Panc1 (cell line): ENCODE results near the gene MAGIX. TPM values are rescaled to one million over a fixed set of nuclear protein-coding genes. Genes with fewer than 3 reads are reported as not detected.

Source experiments
- ATAC-seq: fragments of 200-7000 bp; cut with Tn5 transposase; 2 replicates; pipeline ENCODE4 v1.9.1; 2020; ENCODE audit warnings: mild to moderate bottlenecking, moderate library complexity
- BruUV-seq: library from RNA; stranded (reverse); fragments of 400-500 nt; replicated peaks from 2 replicates; lab custom pipeline; 2021; lab: Mats Ljungman, UMichigan
- CTCF ChIA-PET: fragments of 300-600 bp; sonication (Branson Sonifier 250); formaldehyde crosslinking; loops from one replicate; lab custom pipeline; 2022; ENCODE audit warnings: antibody characterized with exemption; lab: Charles Lee
- POLR2A ChIA-PET: fragments of 300-600 bp; sonication (Branson Sonifier 250); formaldehyde crosslinking; loops from one replicate; lab custom pipeline; 2022; ENCODE audit warnings: antibody characterized with exemption; lab: Charles Lee
- DNase-seq: peaks from one replicate; pipeline ENCODE4 v3.0.0-alpha.2; 2010; ENCODE audit warnings: low read depth, low spot score
- H3K27ac ChIP-seq: 2 replicates; pipeline ENCODE4 v1.5.1; 2011; ENCODE audit warnings: mild to moderate bottlenecking, low read length, inconsistent platforms
- H3K27me3 ChIP-seq: fragments of 200-500 bp; sonication (Bioruptor generic); 2 replicates; pipeline ENCODE4 v1.6.0; 2014; ENCODE audit warnings: low read length, inconsistent platforms; ENCODE audit not compliant: control insufficient read depth, insufficient read depth
- H3K36me3 ChIP-seq: fragments of 200-500 bp; sonication (Bioruptor generic); 2 replicates; pipeline ENCODE4 v1.5.1; 2014; ENCODE audit warnings: inconsistent platforms, mild to moderate bottlenecking, low read length, moderate library complexity; ENCODE audit not compliant: control insufficient read depth, insufficient read depth
- H3K4me1 ChIP-seq: 2 replicates; pipeline ENCODE4 v1.5.1; 2011; ENCODE audit warnings: inconsistent platforms, mild to moderate bottlenecking, low read length, moderate library complexity; ENCODE audit not compliant: control insufficient read depth, insufficient read depth
- H3K4me3 ChIP-seq, 2 experiments: 2 replicates each; pipeline ENCODE4 v1.5.1; 2011 to 2012; ENCODE audit warnings: low read depth in 2 of 2, low read length in 2 of 2, mild to moderate bottlenecking in 2 of 2, inconsistent platforms in 1 of 2, moderate library complexity in 1 of 2
- H3K9me3 ChIP-seq: fragments of 200-500 bp; sonication (Bioruptor generic); 2 replicates; pipeline ENCODE4 v1.5.1; 2014; ENCODE audit warnings: low read depth, mild to moderate bottlenecking, inconsistent platforms, low read length, moderate library complexity; ENCODE audit not compliant: control insufficient read depth, insufficient read depth
- POLR2AphosphoS5 ChIP-seq: IDR thresholded peaks from 2 replicates; pipeline ENCODE4 v1.6.1; 2012; ENCODE audit warnings: mild to moderate bottlenecking, low read depth, low read length, moderate library complexity
- SIN3A ChIP-seq: IDR thresholded peaks from 2 replicates; pipeline ENCODE4 v1.6.1; 2012; ENCODE audit warnings: low read depth, mild to moderate bottlenecking, low read length, moderate library complexity, borderline replicate concordance; ENCODE audit not compliant: insufficient read depth
- TCF7L2 ChIP-seq: IDR thresholded peaks from 2 replicates; pipeline ENCODE4 v1.6.1; 2011; ENCODE audit warnings: mild to moderate bottlenecking, low read depth, low read length, inconsistent platforms
- in situ Hi-C: cut with HindIII; loops from 2 replicates; pipeline ENCODE4 v1.10.0; 2016; ENCODE audit warnings: low sequenced_read_pairs, low pct_unique_long_range_greater_than_20kb
- intact Hi-C: fragments of 100-400 bp; cut with micrococcal nuclease; formaldehyde crosslinking; loops from one replicate; pipeline ENCODE4 v1.10.0; 2022; ENCODE audit not compliant: unreplicated experiment
- total RNA-seq: library from RNA; stranded (reverse); gene quantifications from one replicate; pipeline ENCODE4 v1.2.1, GENCODE V29; 2021; ENCODE audit not compliant: unreplicated experiment
- TF ChIP-seq, protein P1 (sequence below), 2 experiments: IDR thresholded peaks; 2 replicates each; pipeline ENCODE4 v1.6.1; 2011 to 2012; ENCODE audit warnings: low read depth in 2 of 2, control low read depth in 1 of 2, low read length in 1 of 2, mild to moderate bottlenecking in 1 of 2, moderate library complexity in 1 of 2; ENCODE audit not compliant: insufficient read depth in 1 of 2
- TF ChIP-seq, protein P2 (sequence below): fragments of 450-650 bp; IDR thresholded peaks from 2 replicates; pipeline ENCODE4 v1.5.1; 2017; ENCODE audit warnings: mild to moderate bottlenecking

The MAGIX gene
- total RNA-seq, 1 experiment from 2014 or later, result 3.8 TPM

DNA sequence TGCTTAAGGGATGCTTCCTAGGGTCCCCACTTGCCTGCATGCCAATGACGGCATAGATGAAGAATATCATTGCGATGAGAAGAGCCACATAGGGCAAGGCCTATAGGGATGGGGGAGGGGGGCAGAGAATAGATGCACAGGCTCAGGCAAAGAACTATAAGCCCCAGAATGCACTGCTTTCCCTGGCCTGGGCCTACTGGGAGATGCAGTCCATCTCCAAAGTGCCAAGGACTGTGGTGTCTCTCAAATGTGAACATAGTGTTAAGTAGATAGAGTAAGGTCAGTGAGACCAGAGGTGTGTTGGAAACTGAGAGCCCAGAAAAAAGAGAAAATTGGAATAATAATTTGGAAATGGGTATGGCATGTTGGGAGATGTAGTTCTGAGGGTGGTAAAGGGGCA lies 49.7 kb downstream of the MAGIX start:
- Histone ChIP-seq H3K9me3 (no peaks in the 10 kb centered on the region), H3K27me3 (no peaks in the 10 kb centered on the region), H3K4me3 (no peak overlapping the region), H3K4me1 (no peaks in the 10 kb centered on the region), H3K36me3 (no peaks in the 10 kb centered on the region), H3K27ac (no peak overlapping the region)
- BruUV-seq, result no TSS peak
- ATAC-seq (no peak), DNase-seq (no peak)
- in situ Hi-C loops, result no loop called here
- TF ChIP-seq POLR2AphosphoS5 (no peak), TCF7L2 (no peak), SIN3A (no peak)
- TF ChIP-seq, protein P1, sequence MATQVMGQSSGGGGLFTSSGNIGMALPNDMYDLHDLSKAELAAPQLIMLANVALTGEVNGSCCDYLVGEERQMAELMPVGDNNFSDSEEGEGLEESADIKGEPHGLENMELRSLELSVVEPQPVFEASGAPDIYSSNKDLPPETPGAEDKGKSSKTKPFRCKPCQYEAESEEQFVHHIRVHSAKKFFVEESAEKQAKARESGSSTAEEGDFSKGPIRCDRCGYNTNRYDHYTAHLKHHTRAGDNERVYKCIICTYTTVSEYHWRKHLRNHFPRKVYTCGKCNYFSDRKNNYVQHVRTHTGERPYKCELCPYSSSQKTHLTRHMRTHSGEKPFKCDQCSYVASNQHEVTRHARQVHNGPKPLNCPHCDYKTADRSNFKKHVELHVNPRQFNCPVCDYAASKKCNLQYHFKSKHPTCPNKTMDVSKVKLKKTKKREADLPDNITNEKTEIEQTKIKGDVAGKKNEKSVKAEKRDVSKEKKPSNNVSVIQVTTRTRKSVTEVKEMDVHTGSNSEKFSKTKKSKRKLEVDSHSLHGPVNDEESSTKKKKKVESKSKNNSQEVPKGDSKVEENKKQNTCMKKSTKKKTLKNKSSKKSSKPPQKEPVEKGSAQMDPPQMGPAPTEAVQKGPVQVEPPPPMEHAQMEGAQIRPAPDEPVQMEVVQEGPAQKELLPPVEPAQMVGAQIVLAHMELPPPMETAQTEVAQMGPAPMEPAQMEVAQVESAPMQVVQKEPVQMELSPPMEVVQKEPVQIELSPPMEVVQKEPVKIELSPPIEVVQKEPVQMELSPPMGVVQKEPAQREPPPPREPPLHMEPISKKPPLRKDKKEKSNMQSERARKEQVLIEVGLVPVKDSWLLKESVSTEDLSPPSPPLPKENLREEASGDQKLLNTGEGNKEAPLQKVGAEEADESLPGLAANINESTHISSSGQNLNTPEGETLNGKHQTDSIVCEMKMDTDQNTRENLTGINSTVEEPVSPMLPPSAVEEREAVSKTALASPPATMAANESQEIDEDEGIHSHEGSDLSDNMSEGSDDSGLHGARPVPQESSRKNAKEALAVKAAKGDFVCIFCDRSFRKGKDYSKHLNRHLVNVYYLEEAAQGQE (IDR thresholded peaks at IDR 0.05; ENCODE audit: insufficient read depth in 1 of 2, low read depth in 2 of 2, low read length in 1 of 2), result no peak
- TF ChIP-seq, protein P2, sequence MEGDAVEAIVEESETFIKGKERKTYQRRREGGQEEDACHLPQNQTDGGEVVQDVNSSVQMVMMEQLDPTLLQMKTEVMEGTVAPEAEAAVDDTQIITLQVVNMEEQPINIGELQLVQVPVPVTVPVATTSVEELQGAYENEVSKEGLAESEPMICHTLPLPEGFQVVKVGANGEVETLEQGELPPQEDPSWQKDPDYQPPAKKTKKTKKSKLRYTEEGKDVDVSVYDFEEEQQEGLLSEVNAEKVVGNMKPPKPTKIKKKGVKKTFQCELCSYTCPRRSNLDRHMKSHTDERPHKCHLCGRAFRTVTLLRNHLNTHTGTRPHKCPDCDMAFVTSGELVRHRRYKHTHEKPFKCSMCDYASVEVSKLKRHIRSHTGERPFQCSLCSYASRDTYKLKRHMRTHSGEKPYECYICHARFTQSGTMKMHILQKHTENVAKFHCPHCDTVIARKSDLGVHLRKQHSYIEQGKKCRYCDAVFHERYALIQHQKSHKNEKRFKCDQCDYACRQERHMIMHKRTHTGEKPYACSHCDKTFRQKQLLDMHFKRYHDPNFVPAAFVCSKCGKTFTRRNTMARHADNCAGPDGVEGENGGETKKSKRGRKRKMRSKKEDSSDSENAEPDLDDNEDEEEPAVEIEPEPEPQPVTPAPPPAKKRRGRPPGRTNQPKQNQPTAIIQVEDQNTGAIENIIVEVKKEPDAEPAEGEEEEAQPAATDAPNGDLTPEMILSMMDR, result no peak
- ChIA-PET CTCF (no interaction called here), POLR2A (no interaction called here)
- intact Hi-C loops, result no loop called here

DNA sequence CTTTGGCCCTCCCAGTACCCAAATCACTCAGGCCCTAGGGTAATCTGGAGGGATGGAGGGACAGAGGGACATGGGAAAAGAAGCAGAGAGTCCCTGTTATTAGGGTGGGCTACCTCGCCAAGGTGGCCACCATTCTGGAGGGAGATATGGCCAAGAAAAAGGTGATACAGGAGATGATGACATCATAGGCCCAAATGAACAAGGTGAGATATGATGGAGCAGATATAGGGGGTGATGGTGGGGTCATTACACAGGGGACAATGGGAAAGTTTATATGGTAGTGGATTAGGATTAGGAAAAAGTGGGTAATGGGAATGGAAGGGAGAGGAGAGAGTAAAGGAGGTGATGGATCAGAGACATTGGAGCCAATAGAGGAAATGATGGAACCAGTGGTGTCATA lies 50.3 kb downstream of the MAGIX start:
- in situ Hi-C loops, result no loop called here
- ATAC-seq, result no peak
- CTCF ChIA-PET, result no interaction called here

More for the DNA sequence above, 50.3 kb downstream of the MAGIX start:
- Histone ChIP-seq H3K4me3 (no peak overlapping the region), H3K9me3 (no peaks in the 10 kb centered on the region), H3K4me1 (no peaks in the 10 kb centered on the region), H3K27ac (no peak overlapping the region), H3K36me3 (no peaks in the 10 kb centered on the region), H3K27me3 (no peaks in the 10 kb centered on the region)
- DNase-seq, result no peak
- TF ChIP-seq SIN3A, result no peak
- no peak for TF ChIP-seq POLR2AphosphoS5
- TF ChIP-seq, protein P2, result no peak
- TF ChIP-seq, protein P1 (IDR thresholded peaks at IDR 0.05; ENCODE audit: insufficient read depth in 1 of 2, low read depth in 2 of 2, low read length in 1 of 2), result no peak
- TF ChIP-seq TCF7L2, result no peak
- POLR2A ChIA-PET, result no interaction called here
- BruUV-seq, result no TSS peak
- intact Hi-C loops, result no loop called here
